GM10266 (cell line): Measurements from ENCODE around the gene TM4SF5.
"Not testable (repeated sequence)": the region's sequence is repeated elsewhere in the genome, so short reads cannot be mapped to it uniquely, and the experiment has no call there.

Source experiments
- DNase-seq: peaks from one replicate; pipeline ENCODE4 v3.0.0; 2012; ENCODE audit errors: extremely low spot score
- TF ChIP-seq, protein P1 (sequence below): IDR thresholded peaks from 2 replicates; pipeline ENCODE4 v1.5.1; 2012; ENCODE audit warnings: mild to moderate bottlenecking, low read depth; ENCODE audit not compliant: control insufficient read depth, insufficient read depth; ENCODE audit errors: missing control alignments

Gene TM4SF5

DNA sequence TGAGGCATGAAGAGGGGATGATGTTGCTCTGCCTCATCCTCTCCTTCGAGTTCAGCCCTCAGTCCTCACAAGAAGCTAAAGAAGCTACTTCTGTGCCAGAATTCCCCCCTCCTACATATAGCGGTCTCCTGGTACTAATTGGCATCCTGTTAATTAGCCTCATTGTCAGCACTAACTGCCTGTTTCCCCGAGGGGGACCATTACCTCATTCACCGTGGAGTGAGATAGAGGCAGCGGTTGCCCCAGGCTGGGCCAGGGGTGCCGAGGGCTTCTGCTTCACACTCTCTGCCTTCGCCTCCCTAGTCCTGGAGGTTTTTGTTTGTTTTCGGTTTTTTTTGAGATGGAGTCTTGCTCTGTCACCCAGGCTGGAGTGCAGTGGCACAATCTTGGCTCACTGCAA lies 55.7 kb downstream of the TM4SF5 start:
- DNase-seq: no peak
- TF ChIP-seq, protein P1, sequence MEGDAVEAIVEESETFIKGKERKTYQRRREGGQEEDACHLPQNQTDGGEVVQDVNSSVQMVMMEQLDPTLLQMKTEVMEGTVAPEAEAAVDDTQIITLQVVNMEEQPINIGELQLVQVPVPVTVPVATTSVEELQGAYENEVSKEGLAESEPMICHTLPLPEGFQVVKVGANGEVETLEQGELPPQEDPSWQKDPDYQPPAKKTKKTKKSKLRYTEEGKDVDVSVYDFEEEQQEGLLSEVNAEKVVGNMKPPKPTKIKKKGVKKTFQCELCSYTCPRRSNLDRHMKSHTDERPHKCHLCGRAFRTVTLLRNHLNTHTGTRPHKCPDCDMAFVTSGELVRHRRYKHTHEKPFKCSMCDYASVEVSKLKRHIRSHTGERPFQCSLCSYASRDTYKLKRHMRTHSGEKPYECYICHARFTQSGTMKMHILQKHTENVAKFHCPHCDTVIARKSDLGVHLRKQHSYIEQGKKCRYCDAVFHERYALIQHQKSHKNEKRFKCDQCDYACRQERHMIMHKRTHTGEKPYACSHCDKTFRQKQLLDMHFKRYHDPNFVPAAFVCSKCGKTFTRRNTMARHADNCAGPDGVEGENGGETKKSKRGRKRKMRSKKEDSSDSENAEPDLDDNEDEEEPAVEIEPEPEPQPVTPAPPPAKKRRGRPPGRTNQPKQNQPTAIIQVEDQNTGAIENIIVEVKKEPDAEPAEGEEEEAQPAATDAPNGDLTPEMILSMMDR: no peak

DNA sequence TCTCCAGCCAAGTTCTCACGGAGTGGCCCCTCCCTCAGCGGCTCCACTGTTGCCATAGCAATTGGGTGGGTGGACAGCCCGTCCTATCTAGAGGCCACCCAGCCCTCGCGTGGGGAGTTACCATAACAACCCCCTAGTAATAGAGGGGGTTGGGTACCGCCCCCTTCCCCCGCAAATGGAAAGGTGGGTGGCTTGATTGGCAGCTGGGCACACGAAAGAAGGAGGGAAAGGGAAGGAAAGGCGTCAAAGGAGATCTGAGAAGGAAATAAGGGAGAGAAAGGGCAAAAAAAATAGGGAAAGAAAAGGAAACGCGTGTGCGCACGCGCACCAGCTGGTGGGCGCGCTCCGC lies 61.1 kb downstream of the TM4SF5 start:
- not testable (repeated sequence) for DNase-seq
